Subcutaneous adipose tissue (tissue), 4 donors: Measurements from ENCODE around the gene TMEM147. TPM values are rescaled to one million over a fixed set of nuclear protein-coding genes. Genes with fewer than 3 reads are reported as not detected.

Experiments used
- total RNA-seq, 4 donors: library from RNA; depleted of rRNA; stranded (reverse); fragments of >200 nt; gene quantifications; one replicate each; pipeline ENCODE4 v1.1.0, GENCODE V29; 2016
- TF ChIP-seq, protein P1 (sequence below): fragments of 450-650 bp; IDR thresholded peaks from one replicate; pipeline ENCODE4 v1.5.1; 2016; ENCODE audit warnings: low read depth, mild to moderate bottlenecking, control low read depth, antibody characterized with exemption, moderate library complexity

The TMEM147 gene
- total RNA-seq, 4 donors from 2014 or later: 60.1 to 76.8 (median 73.6) TPM

DNA sequence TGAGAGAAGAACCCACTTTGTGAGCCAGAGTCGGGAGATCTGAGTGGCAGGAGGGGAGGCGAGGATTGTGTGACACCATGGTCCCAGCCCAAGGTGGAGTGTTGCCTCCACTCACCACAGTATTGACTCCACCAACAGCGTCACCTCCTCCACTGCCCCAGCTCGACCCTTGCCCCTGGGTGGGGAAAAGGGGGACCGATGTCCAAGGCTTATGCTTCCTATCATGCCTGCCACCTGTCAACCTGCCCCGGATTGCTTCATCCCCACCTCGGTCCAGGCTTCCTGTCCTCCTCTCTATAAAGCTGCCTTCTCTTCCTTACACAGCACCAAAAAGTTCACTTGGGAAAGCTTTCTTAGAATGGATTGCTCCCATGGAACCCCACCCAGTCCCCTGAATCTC lies 39.4 kb upstream of the TMEM147 start:
- TF ChIP-seq, protein P1, sequence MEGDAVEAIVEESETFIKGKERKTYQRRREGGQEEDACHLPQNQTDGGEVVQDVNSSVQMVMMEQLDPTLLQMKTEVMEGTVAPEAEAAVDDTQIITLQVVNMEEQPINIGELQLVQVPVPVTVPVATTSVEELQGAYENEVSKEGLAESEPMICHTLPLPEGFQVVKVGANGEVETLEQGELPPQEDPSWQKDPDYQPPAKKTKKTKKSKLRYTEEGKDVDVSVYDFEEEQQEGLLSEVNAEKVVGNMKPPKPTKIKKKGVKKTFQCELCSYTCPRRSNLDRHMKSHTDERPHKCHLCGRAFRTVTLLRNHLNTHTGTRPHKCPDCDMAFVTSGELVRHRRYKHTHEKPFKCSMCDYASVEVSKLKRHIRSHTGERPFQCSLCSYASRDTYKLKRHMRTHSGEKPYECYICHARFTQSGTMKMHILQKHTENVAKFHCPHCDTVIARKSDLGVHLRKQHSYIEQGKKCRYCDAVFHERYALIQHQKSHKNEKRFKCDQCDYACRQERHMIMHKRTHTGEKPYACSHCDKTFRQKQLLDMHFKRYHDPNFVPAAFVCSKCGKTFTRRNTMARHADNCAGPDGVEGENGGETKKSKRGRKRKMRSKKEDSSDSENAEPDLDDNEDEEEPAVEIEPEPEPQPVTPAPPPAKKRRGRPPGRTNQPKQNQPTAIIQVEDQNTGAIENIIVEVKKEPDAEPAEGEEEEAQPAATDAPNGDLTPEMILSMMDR: no peak

- TF ChIP-seq, protein P1: no peak
Observed at GRCh38 chr19:35507561-35507960, 37.9 kb upstream of the TMEM147 start.

DNA sequence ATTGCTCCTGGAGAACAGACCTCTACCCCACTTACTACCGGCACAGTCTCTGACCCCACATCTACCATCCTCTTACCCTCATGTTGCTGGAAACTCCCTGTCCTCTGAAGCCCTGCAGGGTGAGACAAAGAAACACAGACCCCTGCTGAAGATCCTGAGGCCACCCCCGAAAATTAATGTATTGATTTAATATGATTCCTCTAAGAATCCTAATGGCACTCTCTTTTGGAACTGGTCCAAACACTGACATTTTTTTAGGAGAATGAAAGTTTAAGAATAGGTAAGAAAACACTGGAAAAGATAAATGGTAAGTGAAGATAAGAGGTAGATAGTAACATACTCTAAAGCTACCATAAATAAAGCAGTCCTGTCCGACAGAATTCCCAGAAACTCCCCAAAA lies 37.3 kb upstream of the TMEM147 start:
- TF ChIP-seq, protein P1: no peak

- TF ChIP-seq, protein P1: no peak
Observed at GRCh38 chr19:35509018-35509652, 36.3 kb upstream of the TMEM147 start.

DNA sequence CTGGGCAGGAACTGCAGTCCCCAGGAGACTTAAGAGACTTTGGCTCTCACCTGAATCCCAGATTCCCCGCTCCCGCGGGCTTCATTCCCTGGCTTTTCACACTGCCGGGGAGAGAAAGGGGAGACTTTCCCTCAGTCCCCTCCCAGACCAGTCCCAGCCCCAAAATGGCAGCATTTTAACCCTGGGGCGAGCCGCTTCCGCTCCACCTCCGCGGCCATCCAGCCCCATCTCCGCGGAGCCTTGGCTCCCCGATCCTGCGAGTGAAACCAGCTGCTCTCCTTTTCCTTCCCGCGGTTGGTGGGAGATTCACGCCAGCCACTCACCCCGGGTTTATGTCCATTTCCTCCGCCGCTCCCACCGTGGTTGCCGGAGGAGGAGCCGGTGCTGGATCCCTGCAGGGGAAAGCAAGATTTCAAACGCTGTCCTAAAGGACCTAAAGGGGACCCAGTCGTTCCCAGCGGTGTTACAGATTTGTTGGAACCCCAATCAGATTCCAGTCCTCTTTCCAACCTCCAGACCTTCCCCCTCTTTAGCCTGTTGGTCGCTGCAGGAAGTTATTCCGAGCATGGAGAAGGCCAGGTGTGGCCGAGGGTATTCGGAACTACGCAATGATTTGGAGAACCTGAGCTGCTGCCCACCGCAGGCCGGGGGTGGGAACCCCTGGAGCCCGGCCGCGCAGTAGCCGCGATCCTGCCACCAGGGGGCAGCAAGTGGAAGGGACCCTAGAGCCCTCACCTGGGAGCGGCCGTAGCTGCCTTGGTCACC lies 35.4 kb upstream of the TMEM147 start:
- TF ChIP-seq, protein P1: no peak

- TF ChIP-seq, protein P1: no peak
Observed at GRCh38 chr19:35510626-35510964, 34.8 kb upstream of the TMEM147 start.

GRCh38 chr19:35511337-35511736 lies 34.1 kb upstream of the TMEM147 start:
- TF ChIP-seq, protein P1: no peak
